KMS-11 (cell line): ENCODE measurements around the gene ADAMTS12.

Experiments
- H2AFZ ChIP-seq: fragments of 200-600 bp; sonication (generic); 2 replicates; pipeline ENCODE4 v1.6.1; 2016; ENCODE audit warnings: antibody characterized with exemption, mixed run types, low read depth
- H3K27ac ChIP-seq: fragments of 200-600 bp; sonication (generic); 2 replicates; pipeline ENCODE4 v1.6.1; 2016; ENCODE audit warnings: mild to moderate bottlenecking, mixed run types
- H3K27me3 ChIP-seq: fragments of 200-600 bp; sonication (generic); 2 replicates; pipeline ENCODE4 v1.6.1; 2017; ENCODE audit warnings: mild to moderate bottlenecking, low read depth, mixed run types, moderate library complexity; ENCODE audit not compliant: insufficient read depth
- H3K36me3 ChIP-seq: fragments of 200-600 bp; sonication (generic); 2 replicates; pipeline ENCODE4 v1.6.1; 2017; ENCODE audit warnings: mild to moderate bottlenecking, mixed run types; ENCODE audit not compliant: insufficient read depth
- H3K4me1 ChIP-seq: fragments of 200-600 bp; sonication (generic); 2 replicates; pipeline ENCODE4 v1.6.1; 2016; ENCODE audit warnings: mild to moderate bottlenecking, low read depth, mixed run types; ENCODE audit not compliant: poor library complexity, severe bottlenecking
- H3K4me2 ChIP-seq: fragments of 200-600 bp; sonication (generic); 2 replicates; pipeline ENCODE4 v1.7.0; 2016; ENCODE audit warnings: mild to moderate bottlenecking, mixed run types
- H3K4me3 ChIP-seq: fragments of 200-600 bp; sonication (generic); IDR thresholded peaks from 2 replicates; pipeline ENCODE4 v1.6.1; 2017; ENCODE audit warnings: low read depth, low read length, mixed read lengths; ENCODE audit not compliant: insufficient read depth
- H3K79me2 ChIP-seq: fragments of 200-600 bp; sonication (generic); 2 replicates; pipeline ENCODE4 v1.6.1; 2016; ENCODE audit warnings: low read depth, mixed run types; ENCODE audit not compliant: insufficient read depth
- H3K9ac ChIP-seq: fragments of 200-600 bp; sonication (generic); 2 replicates; pipeline ENCODE4 v1.6.1; 2016; ENCODE audit warnings: mild to moderate bottlenecking, mixed run types
- H4K20me1 ChIP-seq: fragments of 200-600 bp; sonication (generic); 2 replicates; pipeline ENCODE4 v1.6.1; 2016; ENCODE audit warnings: mild to moderate bottlenecking, mixed run types; ENCODE audit not compliant: insufficient read depth
- CTCF ChIP-seq: fragments of 200-600 bp; sonication (generic); conservative IDR thresholded peaks from 2 replicates; pipeline ENCODE4 v1.6.1; 2017; ENCODE audit warnings: low read depth, mild to moderate bottlenecking, antibody characterized with exemption, low read length, moderate library complexity, mixed read lengths

Gene ADAMTS12

GRCh38 chr5:33756491-33756890 lies 135.3 kb downstream of the ADAMTS12 start:
- Histone ChIP-seq H3K9ac (no peak overlapping the region), H2AFZ (no peak overlapping the region), H3K36me3 (no peaks in the 10 kb centered on the region), H3K4me1 (no peaks in the 10 kb centered on the region), H4K20me1 (no peaks in the 10 kb centered on the region), H3K27ac (no peak overlapping the region), H3K4me3 (no peak overlapping the region), H3K27me3 (no peaks in the 10 kb centered on the region), H3K4me2 (no peak overlapping the region), H3K79me2 (no peaks in the 10 kb centered on the region)
- no peak for TF ChIP-seq CTCF

GRCh38 chr5:33755231-33755630 lies 136.6 kb downstream of the ADAMTS12 start:
- H3K4me2 ChIP-seq = no peak overlapping the region
- TF ChIP-seq CTCF = no peak
- H4K20me1 ChIP-seq = no peaks in the 10 kb centered on the region
- no peak overlapping the region for H3K4me3 ChIP-seq
- no peaks in the 10 kb centered on the region for H3K36me3 ChIP-seq
- no peak overlapping the region for H3K27ac ChIP-seq
- no peaks in the 10 kb centered on the region for H3K4me1 ChIP-seq
- no peak overlapping the region for H2AFZ ChIP-seq
- H3K9ac ChIP-seq = no peak overlapping the region
- no peaks in the 10 kb centered on the region for H3K79me2 ChIP-seq
- H3K27me3 ChIP-seq = no peaks in the 10 kb centered on the region

- no peak overlapping the region for H3K4me2 ChIP-seq
- TF ChIP-seq CTCF = no peak
These were observed 138.1 kb downstream of the ADAMTS12 start for GRCh38 chr5:33753704-33754103.

GRCh38 chr5:33748754-33749153 lies 143.0 kb downstream of the ADAMTS12 start:
- H3K36me3 ChIP-seq = no peaks in the 10 kb centered on the region
- H4K20me1 ChIP-seq = no peaks in the 10 kb centered on the region
- H3K27me3 ChIP-seq = no peaks in the 10 kb centered on the region
- no peak for TF ChIP-seq CTCF
- H3K79me2 ChIP-seq = no peaks in the 10 kb centered on the region
- no peak overlapping the region for H3K4me3 ChIP-seq
- H2AFZ ChIP-seq = no peak overlapping the region
- H3K4me1 ChIP-seq = no peaks in the 10 kb centered on the region
- H3K4me2 ChIP-seq = no peak overlapping the region
- H3K27ac ChIP-seq = no peak overlapping the region
- no peak overlapping the region for H3K9ac ChIP-seq

More at GRCh38 chr5:33753704-33754103, 138.1 kb downstream of the ADAMTS12 start:
- Histone ChIP-seq H3K27ac (no peak overlapping the region), H4K20me1 (no peaks in the 10 kb centered on the region), H3K4me3 (no peak overlapping the region), H2AFZ (no peak overlapping the region), H3K27me3 (no peaks in the 10 kb centered on the region), H3K9ac (no peak overlapping the region), H3K36me3 (no peaks in the 10 kb centered on the region), H3K4me1 (no peaks in the 10 kb centered on the region), H3K79me2 (no peaks in the 10 kb centered on the region)
